HG03432 (cell line): ENCODE measurements around the gene YWHAQ.
A peak's percentile ranks its signal among the peaks of the same experiment; 100 is the strongest.

Experiments
- ATAC-seq: cut with Tn5 transposase; IDR thresholded peaks from one replicate; pipeline ENCODE4 v1.9.1; 2021; ENCODE audit warnings: mild to moderate bottlenecking, moderate library complexity; ENCODE audit not compliant: unreplicated experiment

The YWHAQ gene

GRCh38 chr2:9630736-9631552 is at the start of gene YWHAQ:
TSS of gene YWHAQ (minus strand) at chr2:9630997. CDS start at chr2:9630452, 545 bp downstream.
- ATAC-seq = peak; percentile 94

- no peak for ATAC-seq
These were observed 49.3 kb upstream of the YWHAQ start for GRCh38 chr2:9680082-9680481.

DNA sequence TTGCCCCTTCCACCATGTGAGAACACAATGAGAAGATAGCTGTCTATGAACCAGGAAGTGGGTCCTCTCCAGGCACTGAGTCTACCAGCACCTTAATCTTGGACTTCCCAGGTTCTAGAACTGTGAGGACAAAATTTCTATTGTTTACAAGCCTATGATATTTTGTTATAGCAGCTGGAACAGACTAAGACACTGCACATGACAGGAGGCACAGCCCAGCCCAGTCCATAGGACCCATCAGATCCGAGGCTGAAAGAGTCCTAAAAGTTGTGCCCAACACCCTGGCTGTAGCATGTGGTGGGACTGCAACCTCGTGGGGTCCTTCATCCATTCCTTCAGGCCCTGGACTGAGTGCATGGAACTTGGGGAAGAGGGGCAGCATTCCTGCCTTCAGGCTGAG is 48.4 kb upstream of the YWHAQ start:
- ATAC-seq = no peak

GRCh38 chr2:9678544-9678943 is 47.7 kb upstream of the YWHAQ start:
- ATAC-seq = no peak

GRCh38 chr2:9675415-9676351 is 44.9 kb upstream of the YWHAQ start:
- ATAC-seq = no peak

GRCh38 chr2:9674891-9675414 is 44.2 kb upstream of the YWHAQ start:
- no peak for ATAC-seq

DNA sequence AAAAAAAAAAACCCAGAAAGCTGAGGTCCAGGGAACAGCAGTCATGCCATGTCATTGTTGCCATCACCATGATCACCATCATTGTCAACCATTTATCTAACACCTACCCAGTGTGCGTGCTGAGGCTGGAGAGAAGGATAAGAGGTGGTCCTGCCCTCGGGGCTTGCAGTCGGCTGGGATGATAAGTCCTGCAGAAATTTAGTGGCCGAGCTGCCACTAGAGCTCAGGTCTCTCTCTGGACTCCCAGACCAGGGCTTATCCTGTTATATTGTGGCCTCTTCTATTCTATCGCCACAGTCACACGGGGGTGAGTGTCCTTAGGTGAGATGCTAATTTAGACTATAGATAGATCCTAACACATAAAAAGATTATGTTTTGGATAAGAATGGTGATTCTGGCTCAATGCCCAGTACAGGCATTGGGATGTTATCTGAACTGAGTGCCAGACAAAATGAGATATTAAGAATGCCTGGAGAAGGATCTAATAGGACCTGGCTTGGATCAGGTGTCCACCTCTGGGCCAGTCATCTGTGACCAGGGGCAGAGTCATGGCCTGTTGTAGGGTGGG is 43.2 kb upstream of the YWHAQ start:
- no peak for ATAC-seq

GRCh38 chr2:9668687-9669345 is 38.0 kb upstream of the YWHAQ start:
- no peak for ATAC-seq

DNA sequence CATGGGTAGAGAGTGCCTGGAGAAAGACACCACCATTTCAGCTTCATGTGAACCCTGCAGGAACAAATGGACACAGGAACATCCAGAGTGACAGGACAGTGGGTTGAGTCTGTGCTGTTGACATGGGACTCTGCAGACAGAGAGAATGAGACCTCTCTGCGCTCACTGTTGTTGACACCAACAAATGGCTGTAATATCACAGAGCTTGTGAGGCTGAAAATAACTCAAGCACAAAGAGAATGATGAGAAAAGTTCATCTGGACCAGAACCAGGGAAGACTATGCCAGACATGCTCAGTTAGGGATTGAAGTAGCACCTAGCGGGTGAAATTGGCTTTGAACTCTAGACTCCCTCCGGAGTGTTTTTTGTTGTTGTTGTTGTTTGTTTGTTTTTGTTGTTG is 37.0 kb upstream of the YWHAQ start:
- no peak for ATAC-seq

- ATAC-seq = no peak
These were observed 35.5 kb upstream of the YWHAQ start for GRCh38 chr2:9666306-9666705.

DNA sequence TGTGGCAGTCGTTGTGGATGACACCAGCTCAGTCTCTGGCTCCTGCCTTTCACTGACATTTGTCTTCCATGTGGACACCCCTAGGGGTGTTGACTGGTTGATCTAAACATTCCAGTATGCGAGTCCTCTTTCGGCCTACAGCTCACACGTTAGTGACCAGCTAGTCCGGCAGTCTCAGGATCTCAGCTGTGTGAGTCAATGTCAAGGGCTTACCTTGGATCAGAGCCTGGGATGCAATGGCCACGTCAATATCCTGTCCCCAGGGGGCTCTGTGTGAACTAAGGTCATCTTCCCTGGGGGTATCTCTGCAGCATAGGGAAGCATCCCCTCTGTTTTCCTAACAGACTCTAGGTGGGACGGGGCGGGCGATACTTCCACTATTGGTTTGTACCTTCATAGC is 35.1 kb upstream of the YWHAQ start:
- no peak for ATAC-seq

DNA sequence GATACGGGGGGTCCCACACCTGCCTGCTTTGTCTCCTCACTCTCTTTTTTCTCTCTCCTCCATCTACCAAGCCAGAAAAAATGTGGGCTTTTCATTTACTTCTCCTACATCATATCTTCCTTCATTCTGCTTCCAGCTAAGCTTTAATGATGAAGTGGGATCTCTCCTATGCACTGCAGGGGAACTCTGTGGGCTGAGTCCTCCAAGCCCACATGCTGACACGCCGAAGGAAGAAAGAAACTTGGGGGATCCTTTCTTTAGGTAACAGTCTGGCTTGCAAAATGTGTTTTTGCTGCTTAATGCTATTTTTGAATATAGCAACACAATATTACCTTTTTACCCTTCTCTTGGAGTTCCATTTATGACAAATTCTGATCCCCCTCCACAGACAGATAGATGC is 33.6 kb upstream of the YWHAQ start:
- no peak for ATAC-seq

DNA sequence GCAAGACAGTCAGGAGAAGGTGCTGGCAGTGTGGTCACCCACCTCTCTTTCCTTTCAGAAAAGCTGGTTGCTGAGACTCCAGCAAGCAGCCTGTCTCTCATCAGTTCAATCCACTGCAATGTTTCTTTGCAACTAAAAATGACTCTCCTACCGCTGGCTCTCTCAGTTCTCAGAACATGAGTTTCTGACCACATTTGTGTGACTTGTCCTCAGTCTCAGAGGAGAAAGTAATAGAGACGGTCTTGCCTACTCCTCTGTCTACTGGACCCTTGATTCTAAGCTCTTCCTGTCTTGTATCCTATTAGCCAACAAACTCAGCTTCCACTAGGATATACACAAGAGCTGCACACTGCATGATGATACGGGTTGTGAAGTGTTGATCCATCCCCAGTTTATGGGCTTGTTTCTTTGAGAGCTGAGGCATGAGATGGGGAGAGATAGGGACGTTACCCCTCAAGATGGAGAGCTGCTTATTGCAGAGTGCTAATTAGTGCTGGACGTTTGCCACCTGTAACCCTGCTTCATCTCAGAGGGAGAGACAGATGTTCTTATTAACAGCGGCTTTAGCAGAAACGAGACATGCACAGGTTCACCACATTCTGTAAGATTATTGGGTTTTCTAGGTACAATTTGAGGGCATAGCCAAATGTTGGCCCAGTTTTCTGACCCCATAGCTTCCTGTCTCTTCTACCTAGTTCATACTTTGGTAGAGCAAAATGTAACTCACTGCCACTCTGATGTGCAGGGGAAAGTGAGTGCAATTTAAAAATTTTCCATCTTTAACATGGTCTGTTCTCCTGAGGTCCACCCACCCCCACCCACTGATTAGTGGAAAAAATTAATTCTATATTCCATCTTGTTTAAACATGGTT is 32.4 kb upstream of the YWHAQ start:
- peak; percentile 84 for ATAC-seq

DNA sequence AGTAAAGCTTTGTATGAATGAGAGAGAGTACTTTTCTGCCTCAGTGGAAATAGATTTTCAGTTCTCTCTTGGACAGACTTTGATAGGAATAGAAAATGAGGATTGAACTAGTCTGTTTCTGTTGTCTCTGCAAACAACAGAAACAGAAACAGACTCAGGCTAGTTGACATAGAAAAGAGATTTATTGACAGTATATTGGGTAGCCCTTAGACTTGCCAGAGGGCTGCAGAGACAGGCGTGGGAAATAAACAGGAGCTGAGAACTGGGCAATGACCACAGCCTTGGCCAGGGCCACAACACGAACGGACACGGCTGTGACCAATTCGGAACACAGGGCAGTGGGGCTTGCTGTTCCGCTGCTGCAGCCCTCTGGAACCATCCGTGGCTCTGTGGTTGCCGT is 30.5 kb upstream of the YWHAQ start:
- ATAC-seq = no peak

GRCh38 chr2:9660781-9661180 is 30.0 kb upstream of the YWHAQ start:
- no peak for ATAC-seq

GRCh38 chr2:9660154-9660553 is 29.4 kb upstream of the YWHAQ start:
- ATAC-seq = no peak

GRCh38 chr2:9658972-9659371 is 28.2 kb upstream of the YWHAQ start:
- ATAC-seq = no peak

DNA sequence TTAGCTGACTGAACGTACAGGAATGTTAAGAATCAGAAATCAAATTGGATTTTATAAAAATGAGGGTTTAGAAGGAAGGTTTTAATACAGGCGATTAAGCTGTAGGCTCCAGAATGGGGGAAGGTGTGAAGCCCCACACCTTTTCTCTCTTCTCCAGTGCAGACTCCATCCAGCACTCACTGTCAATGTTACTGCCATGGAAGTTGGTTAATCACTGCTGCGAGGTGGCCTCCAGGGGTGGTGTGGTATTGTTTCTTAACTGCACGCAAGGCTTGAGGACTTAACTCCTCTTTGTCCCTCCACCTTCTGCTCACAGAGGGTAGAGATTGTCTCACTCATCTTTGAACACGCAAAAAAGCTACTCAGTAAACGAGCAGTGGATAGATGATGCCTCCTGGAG is 26.9 kb upstream of the YWHAQ start:
- ATAC-seq = no peak

GRCh38 chr2:9657083-9657482 is 26.3 kb upstream of the YWHAQ start:
- no peak for ATAC-seq

DNA sequence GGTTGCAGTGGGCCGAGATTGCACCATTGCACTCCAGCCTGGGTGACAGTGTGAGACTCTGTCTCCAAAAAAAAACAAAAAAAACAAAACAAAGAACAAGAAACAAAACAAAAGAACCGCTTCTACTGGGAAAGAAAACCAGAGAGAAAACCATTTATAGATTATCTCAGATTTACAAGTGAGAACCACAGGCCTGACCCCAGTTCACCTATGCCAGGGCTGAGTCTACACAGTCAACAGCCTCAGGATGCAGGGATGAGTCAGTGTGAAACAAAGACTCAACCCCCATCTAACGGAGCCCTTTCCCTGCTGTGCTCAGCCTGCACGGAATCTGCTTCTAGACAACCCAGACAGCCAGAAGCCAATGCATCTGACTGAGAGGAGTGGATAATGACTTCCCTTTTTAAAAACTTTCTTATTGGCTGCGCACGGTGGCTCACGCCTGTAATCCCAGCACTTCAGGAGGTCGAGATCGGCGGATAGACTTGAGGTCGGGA is 25.5 kb upstream of the YWHAQ start:
- ATAC-seq = peak; percentile 89
